Activated T-helper 2 cell treated with anti-CD3 and anti-CD28 coated beads, Interferon-gamma antibody, Interleukin-2, Interleukin-4, amounts not matched to agents 10 μg/mL and 5 μg/mL and 100 μg/mL, durations not matched to agents 14 hours and 24 hours and 36 hours (primary cell): ENCODE measurements around the gene FSTL4. TPM values are rescaled to one million over a fixed set of nuclear protein-coding genes. Genes with fewer than 3 reads are reported as not detected.
A peak's percentile ranks its signal among the peaks of the same experiment; 100 is the strongest.

Source experiments
- DNase-seq: peaks from one replicate; pipeline ENCODE4 v3.0.0; 2021; ENCODE audit warnings: low spot score
- H3K27ac Mint-ChIP-seq: one replicate; pipeline ENCODE4 v1.8.0; 2021; ENCODE audit warnings: mixed read lengths
- H3K27me3 Mint-ChIP-seq: one replicate; pipeline ENCODE4 v1.8.0; 2021; ENCODE audit warnings: low read depth, mixed read lengths
- H3K36me3 Mint-ChIP-seq: one replicate; pipeline ENCODE4 v1.8.0; 2021; ENCODE audit warnings: low read depth, mixed read lengths
- H3K4me1 Mint-ChIP-seq: one replicate; pipeline ENCODE4 v1.8.0; 2021; ENCODE audit warnings: low read depth, mixed read lengths
- H3K4me3 Mint-ChIP-seq: one replicate; pipeline ENCODE4 v1.8.0; 2021; ENCODE audit warnings: low read depth, mild to moderate bottlenecking, moderate library complexity, mixed read lengths
- H3K9me3 Mint-ChIP-seq: one replicate; pipeline ENCODE4 v1.8.0; 2021; ENCODE audit warnings: mixed read lengths
- intact Hi-C: fragments of 100-400 bp; cut with micrococcal nuclease; formaldehyde crosslinking; loops from one replicate; pipeline ENCODE4 v1.15.1; 2023
- total RNA-seq: library from RNA; stranded (reverse); gene quantifications from 2 replicates; pipeline ENCODE4 v1.2.3, GENCODE V29; 2022

The FSTL4 gene
- total RNA-seq, 1 donor from 2014 or later, result 2.1 TPM

DNA sequence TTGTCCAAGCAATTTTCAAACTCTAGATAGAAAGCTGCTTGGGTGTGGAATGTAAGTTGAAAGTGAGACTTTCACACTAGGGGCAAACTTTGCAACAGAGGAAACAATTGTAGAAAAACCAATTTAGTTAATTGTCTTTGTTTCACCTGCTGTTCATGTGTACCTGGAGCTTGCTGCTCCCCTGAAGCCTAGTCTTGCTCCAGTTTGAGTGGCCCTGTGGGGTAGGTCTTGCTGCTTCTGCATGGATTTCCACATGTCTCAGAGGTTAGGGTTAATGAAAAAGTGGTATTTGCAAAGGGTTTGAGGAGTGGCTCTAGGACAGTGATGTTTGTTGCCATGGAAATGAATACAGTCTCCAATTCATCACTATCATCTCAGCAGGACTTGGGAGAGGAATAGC lies 182.2 kb downstream of the FSTL4 start:
- H3K36me3 Mint-ChIP-seq, result no peaks in the 10 kb centered on the region
- no peaks in the 10 kb centered on the region for H3K9me3 Mint-ChIP-seq
- intact Hi-C loops, result no loop called here
- H3K27ac Mint-ChIP-seq, result no peak overlapping the region
- no peaks in the 10 kb centered on the region for H3K4me1 Mint-ChIP-seq
- H3K4me3 Mint-ChIP-seq, result no peak overlapping the region
- no peak for DNase-seq
- H3K27me3 Mint-ChIP-seq, result peaks cover 33% of the 10 kb centered on the region

GRCh38 chr5:133429046-133429445 lies 183.3 kb downstream of the FSTL4 start:
- no peaks in the 10 kb centered on the region for H3K36me3 Mint-ChIP-seq
- no peak for DNase-seq
- H3K27me3 Mint-ChIP-seq, result peaks cover 29% of the 10 kb centered on the region
- H3K4me3 Mint-ChIP-seq, result no peak overlapping the region
- H3K4me1 Mint-ChIP-seq, result no peaks in the 10 kb centered on the region
- intact Hi-C loops, result loop anchor here (10.0 kb wide), 1 partner anchor 106 kb away; no protein-coding TSS in a partner anchor
- no peaks in the 10 kb centered on the region for H3K9me3 Mint-ChIP-seq
- H3K27ac Mint-ChIP-seq, result no peak overlapping the region

DNA sequence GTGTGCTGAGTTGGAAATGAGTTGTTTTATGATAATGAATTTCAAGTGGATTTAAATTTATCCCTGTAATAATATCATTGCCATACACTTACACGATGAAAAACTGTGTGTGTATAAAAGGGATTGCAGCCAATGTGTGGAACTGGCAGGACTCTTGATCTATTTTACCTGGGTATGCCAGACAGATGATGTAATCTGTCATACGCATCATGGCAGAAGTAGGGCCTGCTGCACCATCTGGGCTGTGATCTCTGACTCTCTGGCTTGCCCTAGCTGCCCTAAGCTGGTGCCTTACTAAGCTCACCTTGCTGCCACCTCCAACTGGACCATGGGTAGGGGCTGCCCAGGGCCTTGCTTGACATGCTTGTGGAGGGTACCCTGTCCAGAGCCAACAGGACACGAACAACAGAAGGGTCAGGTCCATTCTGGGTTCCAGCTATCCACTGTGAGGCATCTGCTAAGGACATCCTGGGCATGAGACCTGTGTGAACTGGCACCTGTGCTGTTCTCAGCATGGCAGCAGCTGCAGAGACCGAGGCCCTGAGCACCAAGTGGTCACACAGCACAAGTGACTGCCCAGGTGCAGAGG lies 184.2 kb downstream of the FSTL4 start:
- intact Hi-C loops, result loop anchor here (10.0 kb wide), 1 partner anchor 107 kb away; no protein-coding TSS in a partner anchor
- H3K36me3 Mint-ChIP-seq, result no peaks in the 10 kb centered on the region
- no peak overlapping the region for H3K4me3 Mint-ChIP-seq
- peaks cover 5% of the 10 kb centered on the region for H3K4me1 Mint-ChIP-seq
- H3K9me3 Mint-ChIP-seq, result no peaks in the 10 kb centered on the region
- H3K27ac Mint-ChIP-seq, result no peak overlapping the region
- peaks cover 25% of the 10 kb centered on the region for H3K27me3 Mint-ChIP-seq
- DNase-seq, result no peak

DNA sequence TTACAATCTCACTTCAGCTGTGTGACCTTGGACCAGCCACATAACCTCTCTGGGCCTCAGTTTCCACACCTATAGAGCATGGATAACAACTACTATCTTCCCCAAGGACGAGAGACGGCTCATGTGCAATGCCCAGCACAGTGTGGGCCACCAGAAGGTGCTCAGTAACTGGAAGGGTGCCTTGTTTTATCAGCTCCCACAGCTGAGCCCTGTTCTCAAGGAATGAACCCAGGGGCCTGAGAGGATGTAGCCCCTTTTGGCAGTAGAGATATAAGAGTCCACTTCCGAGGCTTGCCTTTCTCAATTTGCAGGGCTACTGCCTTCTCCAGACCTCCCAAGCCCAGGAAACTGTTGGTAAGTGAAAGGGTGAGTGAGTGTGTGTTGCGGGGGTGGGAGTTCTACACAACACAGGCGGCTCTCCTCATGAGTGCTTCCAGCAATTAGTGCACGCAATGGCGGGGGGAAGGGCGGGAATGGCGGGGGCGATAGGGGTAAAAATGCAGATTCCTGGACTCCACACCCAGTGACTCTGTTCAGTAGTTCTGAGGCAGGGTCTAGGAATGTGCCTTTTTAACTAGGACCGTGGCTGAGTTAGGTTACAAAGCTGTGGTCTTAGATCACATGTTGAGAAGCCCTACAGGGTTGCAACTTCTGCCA lies 185.1 kb downstream of the FSTL4 start:
- H3K9me3 Mint-ChIP-seq, result no peaks in the 10 kb centered on the region
- H3K36me3 Mint-ChIP-seq, result no peaks in the 10 kb centered on the region

DNA sequence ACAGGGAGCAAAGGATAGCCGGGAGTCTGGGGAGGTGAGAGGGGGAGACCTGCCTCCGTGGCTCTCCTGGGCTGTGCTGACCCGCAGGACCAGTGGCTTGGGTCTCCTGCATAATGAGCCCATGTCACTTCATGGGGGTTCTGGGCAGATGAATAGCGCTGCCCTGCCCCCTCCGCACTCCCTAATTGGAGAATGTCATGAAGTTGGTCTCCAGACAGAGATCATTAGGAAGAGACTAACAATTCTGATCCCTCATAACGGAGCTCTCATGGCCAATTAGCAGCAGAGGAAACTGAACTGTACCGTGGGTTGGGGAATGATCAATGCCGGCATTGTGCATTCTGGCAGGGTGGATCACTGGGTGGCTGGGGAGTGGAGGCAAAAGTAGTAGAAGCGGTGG lies 186.1 kb downstream of the FSTL4 start:
- no peaks in the 10 kb centered on the region for H3K36me3 Mint-ChIP-seq
- no peaks in the 10 kb centered on the region for H3K9me3 Mint-ChIP-seq
- H3K4me1 Mint-ChIP-seq, result peaks cover 5% of the 10 kb centered on the region
- DNase-seq, result no peak
- no peak overlapping the region for H3K27ac Mint-ChIP-seq
- H3K27me3 Mint-ChIP-seq, result peaks cover 29% of the 10 kb centered on the region
- no peak overlapping the region for H3K4me3 Mint-ChIP-seq
- intact Hi-C loops, result loop anchor here (10.0 kb wide), 1 partner anchor 109 kb away; no protein-coding TSS in a partner anchor

More for the DNA sequence above, 185.1 kb downstream of the FSTL4 start:
- no peak for DNase-seq
- H3K27ac Mint-ChIP-seq, result no peak overlapping the region
- H3K27me3 Mint-ChIP-seq, result peaks cover 23% of the 10 kb centered on the region
- no peak overlapping the region for H3K4me3 Mint-ChIP-seq
- intact Hi-C loops, result loop anchor here (10.0 kb wide), 1 partner anchor 108 kb away; no protein-coding TSS in a partner anchor
- H3K4me1 Mint-ChIP-seq, result peaks cover 5% of the 10 kb centered on the region

DNA sequence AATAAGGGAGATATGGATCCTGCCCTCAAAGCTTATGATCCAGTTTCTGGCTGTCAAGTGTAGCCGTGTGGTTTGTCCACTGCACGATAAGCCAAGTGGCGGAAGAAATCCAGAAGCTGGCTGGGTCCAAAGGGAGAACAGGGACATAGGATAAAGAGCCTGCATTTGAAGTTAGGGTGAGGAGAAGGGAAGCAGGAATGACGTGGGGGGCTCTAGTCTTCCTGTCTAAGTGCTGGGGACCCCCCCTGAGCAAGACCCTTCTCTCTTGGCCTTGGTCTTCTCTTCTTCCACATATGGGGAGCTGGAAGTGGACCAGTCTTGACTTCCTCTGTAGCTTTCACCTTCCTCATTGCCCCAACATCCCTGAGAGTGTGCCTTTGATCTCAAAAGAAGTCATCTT lies 186.6 kb downstream of the FSTL4 start:
- no peaks in the 10 kb centered on the region for H3K36me3 Mint-ChIP-seq
- no peak overlapping the region for H3K27ac Mint-ChIP-seq
- no peaks in the 10 kb centered on the region for H3K9me3 Mint-ChIP-seq
- peaks cover 24% of the 10 kb centered on the region for H3K27me3 Mint-ChIP-seq
- H3K4me3 Mint-ChIP-seq, result no peak overlapping the region
- intact Hi-C loops, result loop anchor here (10.0 kb wide), 1 partner anchor 109 kb away; no protein-coding TSS in a partner anchor
- DNase-seq, result no peak
- H3K4me1 Mint-ChIP-seq, result peaks cover 5% of the 10 kb centered on the region

GRCh38 chr5:133425222-133425621 lies 187.1 kb downstream of the FSTL4 start:
- Mint-ChIP-seq H3K9me3 (no peaks in the 10 kb centered on the region), H3K4me1 (peaks cover 5% of the 10 kb centered on the region), H3K27me3 (peaks cover 19% of the 10 kb centered on the region), H3K36me3 (no peaks in the 10 kb centered on the region), H3K27ac (no peak overlapping the region), H3K4me3 (no peak overlapping the region)
- intact Hi-C loops, result loop anchor here (10.0 kb wide), 1 partner anchor 110 kb away; no protein-coding TSS in a partner anchor
- DNase-seq, result no peak

- H3K9me3 Mint-ChIP-seq, result no peaks in the 10 kb centered on the region
- intact Hi-C loops, result loop anchor here (2.0 to 10.0 kb wide), 3 partner anchors 37 to 519 kb away; no protein-coding TSS in a partner anchor
- H3K4me1 Mint-ChIP-seq, result peaks cover 5% of the 10 kb centered on the region
- no peak overlapping the region for H3K4me3 Mint-ChIP-seq
- no peaks in the 10 kb centered on the region for H3K36me3 Mint-ChIP-seq
- H3K27me3 Mint-ChIP-seq, result peaks cover 13% of the 10 kb centered on the region
- peak; percentile 52 for DNase-seq
- H3K27ac Mint-ChIP-seq, result no peak overlapping the region
Observed at GRCh38 chr5:133423618-133424282, 188.6 kb downstream of the FSTL4 start.

DNA sequence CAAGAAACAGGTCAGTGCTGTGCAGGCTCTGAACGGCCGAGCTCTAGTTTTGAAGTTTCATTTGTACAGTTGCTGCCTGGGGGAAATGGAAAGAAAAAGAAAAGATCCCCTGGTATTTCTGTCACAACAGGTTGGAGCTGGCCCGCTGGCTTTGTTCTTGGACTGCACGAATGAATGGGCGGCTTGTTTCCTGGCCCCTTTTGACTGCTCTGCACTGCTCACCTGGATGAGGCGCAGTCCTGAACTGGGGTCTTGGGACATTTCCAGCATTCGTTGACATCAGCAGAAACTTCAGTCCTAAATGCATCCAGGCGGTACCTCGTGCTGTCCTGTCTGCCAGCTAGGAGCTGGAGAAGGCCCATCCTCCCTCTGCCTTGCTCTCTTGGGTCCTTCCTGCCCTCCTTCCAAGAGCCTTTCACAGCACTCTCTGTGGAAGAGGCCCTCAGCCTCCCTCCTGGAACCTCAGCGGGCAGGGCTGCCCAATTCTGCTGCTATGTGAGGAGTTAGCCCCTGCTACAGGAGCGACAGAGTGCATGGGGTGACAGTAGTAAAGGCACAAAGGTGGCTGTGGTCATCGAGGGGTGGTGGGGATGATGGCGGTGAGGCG lies 189.2 kb downstream of the FSTL4 start:
- H3K27ac Mint-ChIP-seq, result no peak overlapping the region
- no peak overlapping the region for H3K4me3 Mint-ChIP-seq
- DNase-seq, result no peak
- peaks cover 13% of the 10 kb centered on the region for H3K27me3 Mint-ChIP-seq
- intact Hi-C loops, result loop anchor here (2.0 to 10.0 kb wide), 3 partner anchors 38 to 519 kb away; no protein-coding TSS in a partner anchor
- H3K4me1 Mint-ChIP-seq, result peaks cover 5% of the 10 kb centered on the region
- no peaks in the 10 kb centered on the region for H3K36me3 Mint-ChIP-seq
- H3K9me3 Mint-ChIP-seq, result no peaks in the 10 kb centered on the region

DNA sequence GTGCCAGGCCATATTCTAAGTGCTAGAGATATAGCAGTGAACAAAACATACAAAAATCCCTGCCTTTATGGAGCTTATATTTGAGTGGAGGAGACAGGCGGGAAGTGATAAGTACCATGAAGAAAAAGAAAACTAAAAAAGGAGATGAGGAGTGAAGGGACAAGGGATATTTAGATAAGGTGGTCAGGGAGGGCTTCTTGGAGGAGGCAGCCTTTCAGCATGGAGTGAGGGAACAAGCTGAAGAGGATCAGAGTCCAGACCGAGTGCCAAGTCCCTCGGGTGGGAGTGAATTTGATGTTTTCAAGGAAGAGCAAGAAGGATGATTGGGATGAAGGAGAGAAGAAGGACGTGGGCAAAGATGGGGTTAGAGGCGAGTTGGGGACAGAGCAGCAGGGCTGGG lies 190.5 kb downstream of the FSTL4 start:
- Mint-ChIP-seq H3K27me3 (peaks cover 20% of the 10 kb centered on the region), H3K27ac (no peak overlapping the region), H3K9me3 (no peaks in the 10 kb centered on the region), H3K4me3 (no peak overlapping the region), H3K4me1 (peaks cover 5% of the 10 kb centered on the region), H3K36me3 (no peaks in the 10 kb centered on the region)
- DNase-seq, result no peak
- intact Hi-C loops, result loop anchor here (2.0 to 10.0 kb wide), 3 partner anchors 39 to 520 kb away; no protein-coding TSS in a partner anchor

DNA sequence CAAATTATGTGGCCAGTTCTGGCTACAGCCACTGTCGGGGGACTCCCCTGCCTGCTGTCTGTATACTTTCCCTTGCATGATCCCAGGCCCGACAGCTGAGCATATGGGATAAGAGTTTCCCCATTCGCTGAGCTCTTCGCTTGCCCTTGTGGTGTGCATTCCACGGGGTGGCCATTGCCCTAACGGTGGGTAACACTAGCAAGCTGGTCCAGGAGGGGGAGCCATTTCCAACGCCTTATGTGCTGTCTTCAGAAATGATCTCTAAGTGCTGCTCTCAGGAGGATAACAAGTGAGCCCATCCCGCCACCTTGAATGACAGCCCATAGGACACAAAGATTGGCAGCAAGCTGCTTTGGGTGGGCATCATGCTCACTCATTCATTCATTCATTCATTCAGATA lies 190.9 kb downstream of the FSTL4 start:
- H3K36me3 Mint-ChIP-seq, result no peaks in the 10 kb centered on the region
- intact Hi-C loops, result loop anchor here (5.0 to 10.0 kb wide), 2 partner anchors 113 to 521 kb away; no protein-coding TSS in a partner anchor
- H3K4me3 Mint-ChIP-seq, result no peak overlapping the region
- H3K9me3 Mint-ChIP-seq, result no peaks in the 10 kb centered on the region
- no peak for DNase-seq
- peaks cover 23% of the 10 kb centered on the region for H3K27me3 Mint-ChIP-seq
- H3K4me1 Mint-ChIP-seq, result peaks cover 5% of the 10 kb centered on the region
- no peak overlapping the region for H3K27ac Mint-ChIP-seq

DNA sequence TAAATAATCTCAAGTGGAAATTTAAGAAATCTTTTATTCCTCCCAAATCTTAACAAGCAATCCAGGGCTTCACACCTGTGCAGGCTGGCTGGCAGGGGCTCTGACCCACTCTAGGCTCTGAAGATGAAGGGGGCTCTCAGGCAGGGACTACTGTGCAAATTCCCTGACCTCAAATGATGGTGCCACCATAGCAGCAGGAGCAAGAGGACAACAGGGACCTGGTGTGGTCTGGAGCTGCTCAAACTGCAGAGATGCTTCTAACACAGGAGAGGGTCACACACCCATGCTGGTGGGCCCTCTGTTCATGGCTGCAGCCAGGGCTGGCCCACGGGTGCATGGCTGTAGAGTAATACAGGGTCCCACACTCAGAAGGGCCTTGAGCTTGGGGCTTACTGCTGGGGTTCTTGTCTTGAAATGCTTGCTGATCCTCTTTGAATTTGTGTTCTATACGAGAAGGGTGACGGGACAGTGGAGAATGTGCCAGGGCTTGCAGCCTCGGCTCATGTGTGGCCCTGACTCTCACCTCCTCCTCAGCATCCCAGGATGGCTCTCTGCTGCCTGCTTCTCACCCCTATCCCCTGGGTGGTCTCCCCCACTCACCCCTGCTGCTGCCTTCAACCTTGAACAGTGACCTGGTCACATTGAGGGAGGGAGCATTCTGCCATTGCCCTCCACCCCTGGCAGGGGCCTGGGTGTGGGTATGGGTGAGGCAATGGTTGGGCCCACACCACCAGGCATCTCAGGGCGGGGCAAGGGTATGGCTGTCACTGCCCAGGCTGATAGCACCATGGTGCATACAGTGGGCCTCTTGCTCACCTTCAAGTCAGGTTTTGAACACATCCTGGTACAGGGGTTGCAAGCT lies 191.7 kb downstream of the FSTL4 start:
- H3K27ac Mint-ChIP-seq, result no peak overlapping the region

More for the DNA sequence above, 191.7 kb downstream of the FSTL4 start:
- H3K4me1 Mint-ChIP-seq, result peaks cover 5% of the 10 kb centered on the region
- H3K4me3 Mint-ChIP-seq, result no peak overlapping the region
- intact Hi-C loops, result loop anchor here (5.0 to 10.0 kb wide), 2 partner anchors 114 to 522 kb away; no protein-coding TSS in a partner anchor
- H3K9me3 Mint-ChIP-seq, result no peaks in the 10 kb centered on the region
- no peaks in the 10 kb centered on the region for H3K36me3 Mint-ChIP-seq
- DNase-seq, result no peak
- peaks cover 27% of the 10 kb centered on the region for H3K27me3 Mint-ChIP-seq
